SH-SY5Y (cell line): ENCODE data around the gene ANHX.

Experiments used
- GATA2 ChIP-seq: IDR thresholded peaks from 2 replicates; pipeline ENCODE4 v1.6.1; 2011; ENCODE audit warnings: mild to moderate bottlenecking, low read depth, low read length
- GATA3 ChIP-seq: IDR thresholded peaks from 2 replicates; pipeline ENCODE4 v1.6.1; 2011; ENCODE audit warnings: low read depth, mild to moderate bottlenecking, low read length, moderate library complexity

DNA sequence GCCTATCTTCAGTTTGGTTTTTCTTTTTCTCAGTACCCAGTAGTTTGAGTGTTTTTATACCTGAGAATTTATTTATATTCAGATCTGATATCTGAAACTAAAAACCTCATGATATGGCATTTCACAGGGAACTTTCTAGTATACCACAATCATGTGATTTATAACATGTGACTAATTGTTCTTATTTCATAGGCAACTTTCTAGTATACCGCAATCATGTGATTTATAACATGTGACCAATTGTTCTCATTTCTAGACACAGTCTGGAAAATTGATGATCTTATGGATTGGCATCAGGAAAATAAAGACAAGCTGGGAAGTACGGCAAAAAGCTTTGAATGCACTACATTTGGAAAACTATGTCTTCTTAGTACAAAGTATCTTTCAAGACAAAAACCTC is 33.8 kb downstream of the ANHX start:
- TF ChIP-seq GATA2 = no peak
- no peak for TF ChIP-seq GATA3
